Activated naive CD4-positive, alpha-beta T cell treated with anti-CD3 and anti-CD28 coated beads, Interleukin-2, amount 50 U/mL, for 24 hours (primary cell): ENCODE data around the gene RILPL2.
"Not testable (repeated sequence)": the region's sequence is repeated elsewhere in the genome, so short reads cannot be mapped to it uniquely, and the experiment has no call there.

Source experiments
- H3K27ac Mint-ChIP-seq: one replicate; pipeline ENCODE4 v1.8.0; 2021; ENCODE audit warnings: mild to moderate bottlenecking, mixed read lengths
- H3K27me3 Mint-ChIP-seq: one replicate; pipeline ENCODE4 v1.8.0; 2021; ENCODE audit warnings: mixed read lengths
- H3K36me3 Mint-ChIP-seq: one replicate; pipeline ENCODE4 v1.8.0; 2021; ENCODE audit warnings: mixed read lengths
- H3K4me1 Mint-ChIP-seq: one replicate; pipeline ENCODE4 v1.8.0; 2021; ENCODE audit warnings: mixed read lengths
- H3K4me3 Mint-ChIP-seq: one replicate; pipeline ENCODE4 v1.8.0; 2021; ENCODE audit warnings: mild to moderate bottlenecking, mixed read lengths
- H3K9me3 Mint-ChIP-seq: one replicate; pipeline ENCODE4 v1.8.0; 2021; ENCODE audit warnings: mixed read lengths

Gene RILPL2

DNA sequence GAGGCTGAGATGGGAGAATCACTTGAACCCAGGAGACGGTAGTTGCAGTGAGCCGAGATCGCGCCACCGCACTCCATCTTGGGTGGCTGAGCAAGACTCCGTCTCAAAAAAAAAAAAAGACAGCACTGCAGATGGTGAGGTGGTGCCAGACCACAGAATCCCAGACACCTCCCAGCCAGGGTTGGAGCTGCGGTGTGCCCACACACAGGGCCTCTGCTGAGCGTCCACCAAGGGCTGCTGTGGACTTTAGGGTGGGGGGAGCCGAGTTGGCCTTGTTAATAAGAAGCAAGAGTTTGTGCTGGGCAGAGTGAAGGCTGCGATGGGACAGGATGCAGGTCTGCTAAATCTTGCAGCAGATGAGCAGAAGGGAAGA lies 38.3 kb downstream of the RILPL2 start:
- Mint-ChIP-seq H3K27ac (no peak overlapping the region), H3K36me3 (peaks cover 5% of the 10 kb centered on the region), H3K4me3 (no peak overlapping the region), H3K9me3 (no peaks in the 10 kb centered on the region), H3K27me3 (no peaks in the 10 kb centered on the region), H3K4me1 (peaks cover 13% of the 10 kb centered on the region)

DNA sequence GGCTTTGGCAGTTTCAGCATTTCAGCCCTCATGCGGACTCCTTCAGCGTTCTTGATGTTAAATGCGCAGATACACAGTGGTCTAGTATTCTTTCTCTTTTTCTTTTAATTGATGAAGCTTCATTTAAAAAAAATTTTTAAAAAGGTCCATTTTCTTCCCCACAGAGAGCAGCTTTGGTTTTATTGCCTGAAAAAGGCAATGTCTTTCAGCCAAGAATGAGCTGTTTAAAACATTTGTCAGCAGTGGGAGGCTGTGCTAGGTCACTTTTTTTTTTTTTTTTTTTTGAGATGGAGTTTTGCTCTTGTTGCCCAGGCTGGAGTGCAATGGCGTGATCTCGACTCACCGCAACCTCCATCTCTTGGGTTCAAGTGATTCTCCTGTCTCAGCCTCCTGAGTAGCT lies 39.1 kb downstream of the RILPL2 start:
- Mint-ChIP-seq H3K4me1 (peaks cover 10% of the 10 kb centered on the region), H3K4me3 (no peak overlapping the region), H3K27ac (no peak overlapping the region), H3K9me3 (no peaks in the 10 kb centered on the region), H3K36me3 (peaks cover 5% of the 10 kb centered on the region), H3K27me3 (no peaks in the 10 kb centered on the region)

DNA sequence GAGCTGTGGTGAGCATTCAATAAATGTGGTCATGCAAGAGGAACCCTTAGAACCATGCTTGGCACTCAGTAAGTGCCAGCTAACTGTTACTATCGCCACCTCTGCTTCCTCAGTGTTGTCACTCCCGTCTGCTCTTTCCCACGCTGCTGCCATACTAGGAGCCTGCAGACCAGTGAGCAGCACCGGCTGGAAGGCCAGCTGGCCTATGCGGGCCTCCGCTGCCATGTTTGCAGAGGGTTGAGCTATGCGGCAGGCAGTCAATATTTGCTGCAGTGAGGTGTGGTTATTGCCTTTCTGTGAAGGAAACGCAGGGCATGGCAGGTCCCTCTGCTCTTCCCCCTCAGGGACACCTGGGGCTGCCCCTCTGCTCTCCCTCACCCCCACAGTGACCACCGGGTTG lies 39.5 kb downstream of the RILPL2 start:
- Mint-ChIP-seq H3K27me3 (no peaks in the 10 kb centered on the region), H3K9me3 (no peaks in the 10 kb centered on the region), H3K4me1 (peaks cover 10% of the 10 kb centered on the region), H3K4me3 (no peak overlapping the region), H3K36me3 (peaks cover 5% of the 10 kb centered on the region), H3K27ac (no peak overlapping the region)

DNA sequence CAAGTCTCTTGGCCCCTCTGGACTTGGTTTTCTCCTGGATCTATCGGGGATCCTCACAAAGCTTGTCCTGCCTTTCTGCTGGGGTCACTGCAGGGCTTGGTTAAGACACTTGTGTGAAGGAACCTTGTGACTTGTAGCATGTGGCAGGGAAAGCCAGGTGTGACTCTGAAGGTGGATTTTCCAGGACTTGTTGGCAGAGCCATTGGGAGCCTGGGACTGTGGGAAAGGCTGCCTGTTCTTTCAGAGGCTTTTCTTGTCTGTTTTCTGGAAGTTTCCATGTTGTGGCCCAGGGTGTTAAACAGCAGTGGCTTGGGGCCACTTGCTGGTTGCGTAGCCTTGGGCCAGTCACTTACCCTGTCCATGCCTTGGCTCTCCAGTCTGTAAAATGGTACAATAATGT lies 39.9 kb downstream of the RILPL2 start:
- peaks cover 14% of the 10 kb centered on the region for H3K4me1 Mint-ChIP-seq
- H3K9me3 Mint-ChIP-seq, result no peaks in the 10 kb centered on the region
- no peaks in the 10 kb centered on the region for H3K27me3 Mint-ChIP-seq
- no peak overlapping the region for H3K4me3 Mint-ChIP-seq
- H3K36me3 Mint-ChIP-seq, result peaks cover 5% of the 10 kb centered on the region
- H3K27ac Mint-ChIP-seq, result no peak overlapping the region

DNA sequence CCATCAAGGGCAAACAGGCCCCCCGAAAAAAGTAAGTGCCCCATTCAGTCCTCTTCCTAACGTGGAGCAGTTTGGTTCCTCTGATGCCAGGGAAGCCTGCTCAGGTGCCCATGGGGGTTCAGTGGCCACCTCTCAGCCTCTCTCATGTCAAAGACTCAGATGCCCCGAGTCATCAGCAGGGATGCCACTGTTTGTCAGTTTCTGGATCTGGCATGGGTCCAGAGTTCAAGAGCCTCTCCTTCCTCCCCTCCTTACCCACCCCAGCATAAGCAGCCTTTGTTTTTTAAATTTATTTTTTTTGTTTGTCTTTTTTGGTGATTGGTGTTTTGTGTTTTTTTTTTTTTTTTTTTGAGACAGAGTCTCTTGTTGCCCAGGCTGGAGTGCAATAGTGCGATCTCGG lies 41.2 kb downstream of the RILPL2 start:
- Mint-ChIP-seq H3K9me3 (no peaks in the 10 kb centered on the region), H3K27me3 (no peaks in the 10 kb centered on the region), H3K4me1 (peaks cover 24% of the 10 kb centered on the region), H3K27ac (no peak overlapping the region), H3K4me3 (no peak overlapping the region), H3K36me3 (peaks cover 5% of the 10 kb centered on the region)

DNA sequence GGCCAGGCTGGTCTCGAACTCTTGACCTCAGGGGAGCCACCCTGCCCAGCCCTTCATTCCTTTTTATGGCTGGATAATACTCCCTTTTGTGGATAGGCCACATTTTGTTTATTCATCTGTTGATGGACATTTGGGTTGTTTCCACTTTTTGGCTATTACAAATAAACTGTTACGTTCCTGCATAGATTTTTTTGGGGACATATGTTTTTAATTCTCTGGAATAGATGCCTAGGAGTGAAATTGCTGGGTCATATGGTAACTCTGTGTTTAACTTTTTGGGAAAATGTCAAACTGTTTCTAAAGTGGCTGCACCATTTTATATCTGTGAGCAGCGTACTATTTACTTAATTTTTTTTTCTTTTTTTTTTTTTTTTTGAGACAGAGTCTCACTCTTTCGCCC lies 42.7 kb downstream of the RILPL2 start:
- no peaks in the 10 kb centered on the region for H3K9me3 Mint-ChIP-seq

DNA sequence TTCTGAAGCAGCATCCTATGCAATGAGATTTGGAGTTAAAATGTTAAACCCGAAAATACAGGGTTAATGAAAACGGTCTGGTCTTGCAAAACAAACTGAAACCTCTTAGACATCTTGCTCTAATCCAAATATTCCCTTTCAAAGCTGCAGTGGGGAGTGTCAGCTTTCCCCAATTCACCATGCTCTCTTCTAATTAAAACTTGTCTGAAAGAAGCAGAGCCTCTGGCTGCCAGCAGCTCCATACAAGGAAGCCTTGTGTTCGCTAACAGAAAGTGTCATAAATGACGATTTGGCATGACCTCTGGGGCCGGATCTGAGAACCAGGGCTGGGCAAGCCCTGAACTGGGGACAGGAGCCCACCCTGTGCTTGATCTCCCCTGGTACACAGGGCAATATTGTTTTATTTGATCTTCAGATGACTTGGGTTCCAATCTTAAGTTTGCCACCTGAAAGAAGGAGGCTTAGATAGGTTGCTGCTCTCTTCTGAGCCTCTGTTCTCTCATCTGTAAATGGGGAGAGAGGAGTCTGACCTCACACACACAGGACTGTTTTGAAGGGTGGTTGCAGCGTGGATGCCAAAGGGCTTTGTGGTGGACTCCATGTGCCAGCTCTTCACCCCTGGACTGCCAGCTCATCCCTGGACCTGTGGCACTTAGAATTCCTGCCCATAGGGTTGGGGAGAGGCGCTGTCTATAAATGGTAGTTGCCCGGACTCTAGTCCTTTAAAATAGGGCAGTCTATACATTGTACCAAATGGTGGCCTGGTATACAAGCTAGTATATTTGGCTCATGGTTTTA lies 44.7 kb downstream of the RILPL2 start:
- peaks cover 39% of the 10 kb centered on the region for H3K4me1 Mint-ChIP-seq
- peak overlapping the region; percentile 30 for H3K4me3 Mint-ChIP-seq
- peaks cover 3% of the 10 kb centered on the region for H3K36me3 Mint-ChIP-seq
- H3K9me3 Mint-ChIP-seq, result no peaks in the 10 kb centered on the region
- no peaks in the 10 kb centered on the region for H3K27me3 Mint-ChIP-seq
- no peak overlapping the region for H3K27ac Mint-ChIP-seq

More for the DNA sequence above, 42.7 kb downstream of the RILPL2 start:
- Mint-ChIP-seq H3K36me3 (peaks cover 3% of the 10 kb centered on the region), H3K4me3 (no peak overlapping the region), H3K27me3 (no peaks in the 10 kb centered on the region), H3K27ac (no peak overlapping the region), H3K4me1 (peaks cover 24% of the 10 kb centered on the region)

DNA sequence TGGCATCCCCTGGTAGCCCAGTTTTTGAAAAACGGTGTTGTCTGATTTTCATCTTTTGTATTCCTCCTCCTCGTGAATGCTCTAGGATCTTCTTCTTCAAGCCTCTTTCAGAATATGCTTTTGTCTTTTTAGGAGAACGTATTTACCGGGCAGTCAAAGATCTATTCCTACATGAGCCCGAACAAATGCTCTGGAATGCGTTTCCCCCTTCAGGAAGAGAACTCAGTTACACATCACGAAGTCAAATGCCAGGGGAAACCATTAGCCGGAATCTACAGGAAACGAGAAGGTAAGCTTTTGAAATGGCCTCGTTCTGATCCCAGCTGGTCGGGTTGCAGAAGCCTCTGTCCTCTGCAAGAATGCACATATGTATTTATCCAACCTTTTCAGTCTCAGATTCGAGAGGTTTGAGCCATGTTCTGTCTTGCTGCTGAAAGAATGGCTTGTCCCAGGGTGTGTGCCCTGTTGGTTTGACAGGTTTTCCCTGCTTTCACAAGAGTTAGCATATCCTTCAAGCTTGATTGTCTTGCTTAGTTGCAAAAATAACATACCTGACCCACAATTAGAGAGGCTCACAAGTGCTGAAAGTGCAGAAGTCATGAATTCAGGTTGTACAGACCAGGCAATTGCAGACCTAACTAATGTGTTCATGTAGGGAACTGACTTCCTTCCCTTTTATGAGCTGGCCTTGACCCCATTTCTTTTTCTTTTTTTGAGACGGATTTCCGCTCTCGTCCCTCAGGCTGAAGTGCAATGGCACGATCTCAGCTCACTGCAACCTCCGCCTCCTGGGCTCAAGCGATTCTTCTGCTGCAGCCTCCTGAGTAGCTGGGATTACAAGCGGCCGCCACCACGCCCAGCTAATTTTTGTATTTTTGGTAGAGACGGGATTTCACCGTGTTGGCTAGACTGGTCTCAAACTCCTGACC lies 45.7 kb downstream of the RILPL2 start:
- Mint-ChIP-seq H3K9me3 (no peaks in the 10 kb centered on the region), H3K27me3 (no peaks in the 10 kb centered on the region), H3K4me3 (peak overlapping the region; percentile 84), H3K4me1 (peaks cover 39% of the 10 kb centered on the region), H3K27ac (peak overlapping the region; percentile 88), H3K36me3 (peaks cover 3% of the 10 kb centered on the region)

DNA sequence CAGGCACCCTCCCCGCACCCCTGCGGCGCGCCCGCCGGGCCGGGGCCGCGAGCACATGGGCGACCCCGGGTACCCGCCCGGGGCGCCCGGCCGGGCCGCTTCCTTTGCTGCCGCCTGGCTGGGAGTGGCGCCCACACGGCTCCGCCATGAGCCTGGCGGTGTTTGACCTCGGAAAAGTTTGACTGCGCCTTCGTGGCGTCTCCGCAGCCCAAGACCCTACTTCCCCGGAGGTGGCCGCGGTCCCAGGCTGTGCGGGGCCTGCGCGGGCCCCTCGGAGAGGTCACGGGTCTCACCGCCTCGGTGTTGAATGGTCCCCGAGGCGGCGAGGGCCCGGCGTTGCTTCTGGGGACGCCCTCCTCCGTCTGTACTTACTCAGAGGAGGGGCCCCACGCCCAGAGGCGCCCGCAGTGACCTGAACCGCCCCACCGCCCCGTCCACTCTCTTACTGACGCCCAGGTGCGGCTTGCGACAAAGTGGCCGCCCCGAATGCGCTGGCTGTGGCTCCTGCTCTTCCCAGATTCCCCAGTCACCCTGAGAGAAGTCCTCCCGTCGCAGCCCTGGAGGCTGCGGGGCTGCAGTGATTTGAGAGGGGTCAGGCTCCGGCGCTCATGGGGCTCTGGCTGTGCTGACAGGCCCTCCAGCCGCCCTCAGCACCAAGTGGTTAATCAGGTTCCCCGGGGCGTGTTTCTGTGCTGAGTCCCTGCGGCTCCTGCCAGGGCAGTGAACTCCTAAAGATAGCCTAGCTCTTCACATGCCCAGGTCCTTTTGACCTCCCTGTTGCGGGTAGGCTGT lies 46.7 kb downstream of the RILPL2 start:
- H3K36me3 Mint-ChIP-seq, result peaks cover 2% of the 10 kb centered on the region
- peaks cover 34% of the 10 kb centered on the region for H3K4me1 Mint-ChIP-seq
- H3K27me3 Mint-ChIP-seq, result no peaks in the 10 kb centered on the region
- H3K9me3 Mint-ChIP-seq, result no peaks in the 10 kb centered on the region
- peak overlapping the region; percentile 88 for H3K27ac Mint-ChIP-seq
- peak overlapping the region; percentile 84 for H3K4me3 Mint-ChIP-seq

DNA sequence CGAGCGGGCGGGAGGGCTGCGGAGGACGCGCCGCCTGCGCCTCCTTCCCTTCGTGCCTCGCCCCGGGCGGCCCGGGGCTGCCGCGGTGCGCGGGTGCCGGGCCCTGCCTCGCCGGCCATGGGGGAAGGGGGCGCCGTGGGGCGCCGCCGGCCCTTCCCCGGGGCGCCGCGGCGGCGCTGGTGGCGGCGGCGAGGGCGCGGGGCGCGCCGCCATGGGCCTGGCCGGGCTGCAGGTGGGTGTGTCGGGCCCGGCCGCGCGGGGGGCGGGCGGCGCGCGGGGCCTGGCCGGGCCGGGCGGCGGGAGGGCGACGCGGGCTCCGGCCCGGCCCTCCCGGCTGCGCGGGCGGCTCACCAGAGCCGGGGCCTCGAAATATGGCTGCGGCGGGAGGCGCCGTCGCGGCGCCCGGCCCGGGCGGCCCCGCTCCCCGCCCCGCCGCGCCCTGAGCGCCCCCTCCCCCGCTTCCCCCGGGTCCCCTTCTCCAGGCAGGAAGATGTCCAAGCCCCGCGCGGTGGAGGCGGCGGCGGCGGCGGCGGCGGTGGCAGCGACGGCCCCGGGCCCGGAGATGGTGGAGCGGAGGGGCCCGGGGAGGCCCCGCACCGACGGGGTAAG lies 47.4 kb downstream of the RILPL2 start:
- no peaks in the 10 kb centered on the region for H3K27me3 Mint-ChIP-seq
- H3K4me1 Mint-ChIP-seq, result peaks cover 34% of the 10 kb centered on the region
- H3K36me3 Mint-ChIP-seq, result no peaks in the 10 kb centered on the region
- no peaks in the 10 kb centered on the region for H3K9me3 Mint-ChIP-seq
- H3K27ac Mint-ChIP-seq, result no peak overlapping the region
- H3K4me3 Mint-ChIP-seq, result no peak overlapping the region

DNA sequence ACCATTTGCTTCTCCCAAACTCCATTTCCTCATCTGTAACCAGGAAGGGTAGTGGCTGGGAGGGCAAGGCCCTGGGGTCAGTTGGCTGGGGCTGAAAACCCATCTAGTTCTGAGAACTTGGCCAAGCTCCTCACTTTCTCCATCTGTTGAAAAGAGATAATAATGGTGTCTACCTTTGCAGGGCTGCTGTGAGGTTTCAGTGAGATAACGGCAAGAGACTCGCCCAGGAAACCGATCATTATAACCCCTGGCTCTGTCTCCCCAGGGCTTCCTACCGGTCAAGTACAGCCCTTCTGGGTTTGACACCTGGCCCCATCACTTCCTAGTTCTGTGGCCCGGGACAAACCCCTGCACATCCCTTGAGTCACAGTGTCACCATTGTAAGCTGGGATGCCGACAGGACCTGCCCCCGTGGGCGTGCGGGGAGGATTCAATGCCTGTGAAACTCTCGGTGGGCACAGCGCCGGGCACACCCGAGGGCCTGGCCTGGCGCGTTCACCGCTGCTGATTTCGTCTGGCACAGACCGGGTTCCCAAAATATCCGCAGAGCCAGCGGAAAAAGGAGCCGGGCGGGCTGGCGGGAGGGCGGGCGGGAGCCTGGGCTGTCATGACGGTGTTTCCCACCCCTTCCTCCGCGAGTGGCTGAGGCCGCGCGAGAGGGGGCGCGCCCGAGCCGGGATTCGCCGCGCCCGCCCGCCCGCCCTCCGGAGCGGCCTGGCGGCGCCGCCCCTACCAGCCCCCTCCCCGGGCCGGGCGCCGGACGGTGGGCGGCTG lies 48.1 kb downstream of the RILPL2 start:
- H3K4me3 Mint-ChIP-seq, result peak overlapping the region; percentile 86
- no peaks in the 10 kb centered on the region for H3K9me3 Mint-ChIP-seq
- no peaks in the 10 kb centered on the region for H3K27me3 Mint-ChIP-seq
- H3K36me3 Mint-ChIP-seq, result no peaks in the 10 kb centered on the region
- peak overlapping the region; percentile 84 for H3K27ac Mint-ChIP-seq
- peaks cover 37% of the 10 kb centered on the region for H3K4me1 Mint-ChIP-seq

DNA sequence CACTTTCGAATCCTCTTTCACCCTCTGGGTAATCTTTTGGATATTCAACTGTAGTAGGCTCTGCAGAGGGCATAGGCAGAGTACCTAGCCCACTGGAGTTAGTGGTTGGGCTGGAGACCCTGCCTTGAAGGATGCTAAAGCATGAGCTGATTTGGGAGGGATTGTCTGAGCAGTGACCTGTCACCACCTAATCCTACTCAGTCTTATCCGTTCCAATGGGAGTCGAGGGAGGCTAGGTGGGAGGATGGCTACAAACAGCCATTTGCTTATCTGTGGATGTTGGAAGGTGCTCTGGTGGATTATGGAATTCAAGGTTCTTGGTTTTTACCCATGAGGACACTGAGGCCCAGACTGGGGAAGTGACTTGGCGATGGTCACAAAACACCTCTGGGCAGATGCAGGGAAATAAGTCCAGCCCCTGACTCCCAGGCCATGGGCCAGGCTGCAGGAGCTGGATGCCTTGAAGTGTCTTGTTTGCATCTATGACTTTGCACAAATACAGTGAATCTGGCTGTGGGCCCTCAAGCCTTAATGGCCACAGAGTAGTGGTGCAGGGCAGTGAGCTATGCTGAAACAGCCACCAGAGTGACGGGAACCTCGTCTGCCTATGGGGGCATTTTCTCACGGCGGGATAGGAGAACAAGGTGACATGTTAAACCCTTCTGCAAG lies 48.8 kb downstream of the RILPL2 start:
- peak overlapping the region; percentile 84 for H3K27ac Mint-ChIP-seq
- H3K36me3 Mint-ChIP-seq, result no peaks in the 10 kb centered on the region
- no peaks in the 10 kb centered on the region for H3K9me3 Mint-ChIP-seq
- H3K4me1 Mint-ChIP-seq, result peaks cover 38% of the 10 kb centered on the region
- no peaks in the 10 kb centered on the region for H3K27me3 Mint-ChIP-seq
- peak overlapping the region; percentile 86 for H3K4me3 Mint-ChIP-seq

DNA sequence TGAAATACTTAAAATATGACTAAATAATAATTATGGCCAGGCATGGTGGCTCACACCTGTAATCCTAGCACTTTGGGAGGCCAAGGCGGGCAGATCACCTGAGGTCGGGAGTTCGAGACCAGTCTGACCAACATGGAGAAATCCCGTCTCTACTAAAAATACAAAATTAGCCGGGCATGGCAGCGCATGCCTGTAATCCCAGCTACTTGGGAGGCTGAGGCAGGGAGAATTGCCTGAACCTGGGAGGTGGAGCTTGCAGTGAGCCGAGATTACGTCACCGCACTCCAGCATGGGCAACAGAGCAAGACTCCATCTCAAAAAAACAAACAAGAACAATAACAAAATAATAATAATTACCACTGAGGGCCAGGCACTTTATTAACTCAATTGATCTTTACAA lies 50.9 kb downstream of the RILPL2 start:
- H3K27ac Mint-ChIP-seq, H3K4me3 Mint-ChIP-seq, H3K36me3 Mint-ChIP-seq, H3K27me3 Mint-ChIP-seq, H3K9me3 Mint-ChIP-seq: not testable (repeated sequence)
- H3K4me1 Mint-ChIP-seq, result peaks cover 26% of the 10 kb centered on the region

DNA sequence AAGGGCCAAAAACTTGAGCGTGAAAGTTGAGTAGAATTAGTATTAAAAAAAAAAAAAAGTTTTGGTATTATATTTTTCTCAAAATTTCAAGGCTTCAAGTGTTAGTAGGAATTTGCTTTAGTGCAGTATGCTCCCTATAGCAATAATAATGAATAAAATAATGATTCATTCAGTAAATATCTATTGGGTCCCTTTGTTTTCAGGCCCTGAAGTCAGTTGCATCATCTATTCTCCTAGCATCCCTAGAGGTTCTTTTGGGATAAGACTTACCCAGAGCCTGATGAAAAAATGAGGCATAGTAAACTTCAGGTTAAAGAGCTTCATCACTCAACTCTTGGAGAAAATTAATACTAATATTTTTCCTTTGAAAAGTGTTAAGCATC lies 51.5 kb downstream of the RILPL2 start:
- no peak overlapping the region for H3K27ac Mint-ChIP-seq
- H3K36me3 Mint-ChIP-seq, result no peaks in the 10 kb centered on the region
- H3K4me3 Mint-ChIP-seq, result peak overlapping the region; percentile 93
- no peaks in the 10 kb centered on the region for H3K27me3 Mint-ChIP-seq
- H3K9me3 Mint-ChIP-seq, result no peaks in the 10 kb centered on the region
- H3K4me1 Mint-ChIP-seq, result peaks cover 20% of the 10 kb centered on the region
